Gastroesophageal sphincter (tissue), 4 donors: Measurements from ENCODE around the gene CD300H. TPM values are rescaled to one million over a fixed set of nuclear protein-coding genes. Genes with fewer than 3 reads are reported as not detected.
A peak's percentile ranks its signal among the peaks of the same experiment; 100 is the strongest.

Experiments used
- ATAC-seq: fragments of 150-250 bp; one replicate; pipeline ENCODE4 v1.9.1; 2016; ENCODE audit warnings: mild to moderate bottlenecking, moderate library complexity
- H3K27ac ChIP-seq, 4 donors: fragments of 200-600 bp; sonication (generic) in 3 of 4; 1 replicate in 3 of 4; 2 replicates in 1 of 4; pipeline ENCODE4 v1.5.1; 2016 to 2019
- H3K27me3 ChIP-seq: fragments of 200-600 bp; sonication (generic); one replicate; pipeline ENCODE4 v1.5.1; 2019
- H3K36me3 ChIP-seq, 2 donors: fragments of 200-600 bp; sonication (generic); one replicate each; pipeline ENCODE4 v1.5.1; 2019; ENCODE audit warnings: control low read depth in 1 of 2
- H3K4me1 ChIP-seq, 3 donors: fragments of 200-600 bp; sonication (generic); 1 replicate in 2 of 3; 2 replicates in 1 of 3; pipeline ENCODE4 v1.5.1; 2016 to 2019; ENCODE audit warnings: control low read depth in 2 of 3
- H3K4me3 ChIP-seq, 2 donors: fragments of 200-600 bp; sonication (generic); one replicate each; pipeline ENCODE4 v1.5.1; 2019; ENCODE audit warnings: mild to moderate bottlenecking in 1 of 2, moderate library complexity in 1 of 2
- H3K9me3 ChIP-seq, 3 donors: fragments of 200-600 bp; sonication (generic); one replicate each; pipeline ENCODE4 v1.5.1; 2017 to 2019; ENCODE audit warnings: control low read depth in 2 of 3
- CTCF ChIP-seq, 4 experiments: fragments of 200-600 bp in 2 of 4; fragments of 450-650 bp in 2 of 4; sonication (generic) in 1 of 4; IDR thresholded peaks; one replicate each; pipeline ENCODE4 v1.5.1; 2017 to 2019; ENCODE audit warnings: antibody characterized with exemption in 4 of 4, mild to moderate bottlenecking in 2 of 4, moderate library complexity in 2 of 4
- EP300 ChIP-seq: sonication (generic); formaldehyde crosslinking; IDR thresholded peaks from one replicate; pipeline ENCODE4 v1.6.1; 2017; ENCODE audit warnings: antibody characterized with exemption, mild to moderate bottlenecking
- POLR2A ChIP-seq, 2 donors: fragments of 450-650 bp; IDR thresholded peaks; one replicate each; pipeline ENCODE4 v1.6.1; 2017; ENCODE audit warnings: antibody characterized with exemption in 2 of 2, mild to moderate bottlenecking in 2 of 2, moderate library complexity in 1 of 2
- POLR2AphosphoS5 ChIP-seq: sonication (generic); formaldehyde crosslinking; IDR thresholded peaks from one replicate; pipeline ENCODE4 v1.6.1; 2017; ENCODE audit warnings: antibody characterized with exemption
- WGBS, 2 donors: methylation state at CpG; one replicate each; pipeline ENCODE4 v1.1.5; 2018; ENCODE audit warnings: low coverage in 1 of 2; 5-methylcytosine and 5-hydroxymethylcytosine counted together
- total RNA-seq, 4 donors: library from RNA; depleted of rRNA; stranded (reverse); fragments of >200 nt; gene quantifications; one replicate each; pipeline ENCODE4 v1.1.0, GENCODE V29; 2016

CD300H gene
- total RNA-seq, 4 donors from 2014 or later, result not detected

DNA sequence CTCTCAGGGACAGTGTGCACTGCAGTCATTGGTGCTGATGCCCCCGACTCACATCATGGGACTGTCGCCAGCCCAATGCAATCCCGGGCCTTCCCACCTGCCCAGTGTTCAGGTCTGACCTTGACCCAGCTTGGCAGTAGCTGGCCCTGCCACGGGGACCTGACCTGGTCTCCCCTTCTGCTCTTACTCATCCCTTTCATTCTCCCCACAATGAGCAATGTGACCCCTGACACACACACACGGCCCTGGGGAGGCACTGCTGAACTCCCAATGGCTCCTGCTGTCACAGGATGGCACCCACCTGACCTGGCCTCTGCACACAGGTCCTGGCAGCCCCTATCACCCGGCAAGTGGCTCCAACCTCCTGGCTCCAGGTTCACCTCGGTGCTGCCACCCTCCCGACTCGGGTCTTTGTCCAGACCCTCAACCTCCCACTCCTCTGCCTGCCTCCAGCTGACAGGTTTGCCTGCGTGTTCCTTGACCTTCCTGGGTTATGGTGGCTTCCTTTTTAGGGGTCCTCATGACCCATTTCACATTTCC lies 28.0 kb downstream of the CD300H start:
- Histone ChIP-seq H3K27me3 (peaks cover 10% of the 10 kb centered on the region), H3K4me1 (no peaks in the 10 kb centered on the region), H3K4me3 (no peak overlapping the region), H3K36me3 (no peaks in the 10 kb centered on the region), H3K9me3 (peaks cover 0 to 5% (median 0%) of the 10 kb centered on the region in 3 donors), H3K27ac (no peak overlapping the region)
- WGBS, 2 donors, result 56% methylated on average over 5 of the region's 10 CpGs; no CpG with 5 or more reads in 1 of the 2 donors
- no peak for TF ChIP-seq EP300
- TF ChIP-seq POLR2A (IDR thresholded peaks at IDR 0.05), result no peak
- TF ChIP-seq CTCF (IDR thresholded peaks at IDR 0.05), result no peak
- no peak for TF ChIP-seq POLR2AphosphoS5
- no peak for ATAC-seq

- Histone ChIP-seq H3K4me1 (no peaks in the 10 kb centered on the region), H3K27ac (no peak overlapping the region), H3K4me3 (no peak overlapping the region), H3K9me3 (peaks cover 0 to 5% (median 0%) of the 10 kb centered on the region in 3 donors), H3K36me3 (no peaks in the 10 kb centered on the region), H3K27me3 (peaks cover 16% of the 10 kb centered on the region)
- no peak for ATAC-seq
- WGBS, 2 donors, result 65 to 79% methylated on average over 3 of the region's 3 CpGs
- TF ChIP-seq CTCF (IDR thresholded peaks at IDR 0.05) (no peak), EP300 (no peak), POLR2A (IDR thresholded peaks at IDR 0.05) (no peak), POLR2AphosphoS5 (no peak)
Measured at GRCh38 chr17:74536890-74537289, 30.4 kb downstream of the CD300H start.

GRCh38 chr17:74532115-74532514 lies 35.2 kb downstream of the CD300H start:
- Histone ChIP-seq H3K4me1 (no peaks in the 10 kb centered on the region), H3K36me3 (no peaks in the 10 kb centered on the region), H3K9me3 (peaks cover 0 to 5% (median 0%) of the 10 kb centered on the region in 3 donors), H3K27me3 (peaks cover 17% of the 10 kb centered on the region), H3K27ac (no peak overlapping the region), H3K4me3 (peak overlapping the region in 1 of 2 donors; percentile 2)
- ATAC-seq, result peak; percentile 58
- no peak for TF ChIP-seq POLR2AphosphoS5
- TF ChIP-seq EP300, result no peak
- TF ChIP-seq CTCF (IDR thresholded peaks at IDR 0.05), result no peak
- no peak for TF ChIP-seq POLR2A (IDR thresholded peaks at IDR 0.05)
- WGBS, 2 donors, result 61 to 69% methylated on average over 3 to 6 of the region's 10 CpGs

- Histone ChIP-seq H3K4me1 (no peaks in the 10 kb centered on the region), H3K27ac (no peak within 1 kb of the TSS), H3K4me3 (no peak within 1 kb of the TSS), H3K27me3 (peaks cover 17% of the 10 kb centered on the region), H3K36me3 (no peaks in the 10 kb centered on the region), H3K9me3 (peaks cover 0 to 5% (median 0%) of the 10 kb centered on the region in 3 donors)
- ATAC-seq, result no peak
- WGBS, 2 donors, result 35 to 58% methylated on average over 4 to 6 of the region's 10 CpGs
- no peak for TF ChIP-seq EP300
- TF ChIP-seq POLR2AphosphoS5, result no peak
- no peak for TF ChIP-seq POLR2A (IDR thresholded peaks at IDR 0.05)
- TF ChIP-seq CTCF (IDR thresholded peaks at IDR 0.05), result no peak
Measured at GRCh38 chr17:74531231-74531761, 36.0 kb downstream of the CD300H start, which contains the start of gene CD300LB. Gene CD300LB, minus strand, starts transcription at chr17:74531475. Its CDS starts 125 bp downstream, at chr17:74531350.

GRCh38 chr17:74530831-74531150 lies 36.5 kb downstream of the CD300H start:
- Histone ChIP-seq H3K27ac (no peak overlapping the region), H3K4me1 (no peaks in the 10 kb centered on the region), H3K4me3 (no peak overlapping the region), H3K9me3 (peaks cover 0 to 5% (median 0%) of the 10 kb centered on the region in 3 donors), H3K27me3 (peaks cover 17% of the 10 kb centered on the region), H3K36me3 (no peaks in the 10 kb centered on the region)
- 74% methylated on average over 4 to 5 of the region's 5 CpGs for WGBS, 2 donors
- TF ChIP-seq CTCF (IDR thresholded peaks at IDR 0.05) (no peak), EP300 (no peak), POLR2AphosphoS5 (no peak), POLR2A (IDR thresholded peaks at IDR 0.05) (no peak)
- ATAC-seq, result no peak
